Measurements from ENCODE around the gene DENND4A.

DENND4A gene

DNA sequence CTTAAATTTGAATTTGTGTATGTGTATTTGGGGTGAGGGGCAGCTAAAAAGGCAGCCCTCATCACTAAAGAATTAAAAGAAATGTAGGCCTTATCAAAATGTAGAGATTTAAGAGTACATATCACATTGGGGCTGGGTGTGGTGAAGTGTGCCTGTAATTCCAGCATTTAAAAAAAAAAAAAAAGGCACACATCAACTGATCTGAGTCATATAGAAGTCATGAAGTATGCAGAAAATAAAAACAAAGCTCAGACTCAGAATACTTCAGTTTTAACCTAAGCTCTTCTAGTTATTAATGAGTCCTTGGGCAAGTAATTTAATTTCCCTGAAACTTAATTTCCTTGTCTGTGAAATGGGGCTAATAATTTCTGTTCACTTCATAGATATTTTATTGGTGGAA lies 138.8 kb downstream of the DENND4A start:
- ChIA-PET POLR2A (interaction anchor here (1.6 kb wide), 1 partner anchor 13 kb away, joined by 3 read pairs; no protein-coding TSS in a partner anchor), CTCF (interaction anchor here (0.7 kb wide), 1 partner anchor 143 kb away, joined by 4 read pairs; no protein-coding TSS in a partner anchor)
- DNase-seq (ENCODE audit: extremely low spot score), result no peak
- TF ChIP-seq FOXA1 (IDR thresholded peaks at IDR 0.05), result no peak
- TF ChIP-seq ARNT (IDR thresholded peaks at IDR 0.05), result no peak
- no peak for TF ChIP-seq ZNF384 (IDR thresholded peaks at IDR 0.05)
- TF ChIP-seq HDGF (IDR thresholded peaks at IDR 0.05; ENCODE audit: borderline replicate concordance), result no peak
- TF ChIP-seq PKNOX1 (IDR thresholded peaks at IDR 0.05), result no peak
- TF ChIP-seq CTBP1 (IDR thresholded peaks at IDR 0.05; ENCODE audit: borderline replicate concordance), result no peak
- TF ChIP-seq LEF1 (IDR thresholded peaks at IDR 0.05; ENCODE audit: borderline replicate concordance), result no peak
- no peak for TF ChIP-seq SUZ12 (IDR thresholded peaks at IDR 0.05)
- no peak for TF ChIP-seq FOXK2 (IDR thresholded peaks at IDR 0.05)
- no peak for TF ChIP-seq SP1 (IDR thresholded peaks at IDR 0.05)

DNA sequence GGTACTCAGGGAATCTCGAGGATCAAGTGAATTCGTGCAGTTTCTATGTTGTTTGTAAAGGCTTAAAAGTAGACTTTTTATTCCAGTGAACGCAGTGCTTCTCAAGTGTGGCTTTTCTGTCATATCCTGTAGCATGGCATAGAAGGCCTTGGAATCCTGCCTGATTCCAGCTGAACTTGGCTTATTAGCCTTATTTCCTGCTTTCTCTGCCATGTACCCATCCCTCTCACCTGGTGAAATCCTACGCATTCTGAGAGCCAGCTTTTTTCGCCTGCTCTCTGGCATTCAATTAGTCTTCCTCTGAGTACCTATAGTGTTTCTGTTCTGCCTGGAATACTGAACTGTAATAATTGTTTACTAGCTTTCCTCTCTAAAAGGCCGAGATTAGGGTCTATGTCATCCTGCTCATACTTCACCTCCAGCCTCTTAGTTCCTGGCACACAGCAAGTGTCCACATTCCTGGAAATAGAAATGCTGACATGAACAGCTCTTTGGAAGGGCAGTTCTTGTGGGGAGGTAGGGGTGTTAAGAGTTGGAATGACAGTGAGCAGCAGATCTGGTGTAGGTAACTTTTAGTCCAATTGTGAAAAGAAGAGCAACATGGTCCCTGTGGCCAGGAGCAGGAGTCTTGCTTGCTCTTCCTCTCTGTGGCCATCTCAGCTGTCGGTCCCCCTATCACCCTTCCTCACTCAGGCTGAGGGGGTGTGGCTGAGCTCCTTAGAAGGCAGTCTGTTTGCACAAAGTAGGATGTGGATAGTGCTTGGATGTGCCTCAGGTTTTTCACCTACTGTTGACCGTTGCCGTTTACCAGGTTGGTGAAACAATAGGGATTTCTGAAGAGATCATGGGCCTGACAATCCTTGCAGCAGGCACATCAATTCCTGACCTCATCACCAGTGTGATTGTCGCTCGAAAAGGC lies 140.0 kb downstream of the DENND4A start:
- POLR2A ChIA-PET, result interaction anchor here (1.6 to 1.7 kb wide), 3 partner anchors 9 to 217 kb away, joined by 3 to 6 read pairs (median 4); partner anchors contain the start of gene RAB11A
- no peak for DNase-seq (ENCODE audit: extremely low spot score)
- CTCF ChIA-PET, result no interaction called here
- TF ChIP-seq FOXA1 (IDR thresholded peaks at IDR 0.05) (no peak), NFRKB (IDR thresholded peaks at IDR 0.05) (no peak), FOXK2 (IDR thresholded peaks at IDR 0.05) (no peak), BHLHE40 (IDR thresholded peaks at IDR 0.05; ENCODE audit: borderline replicate concordance) (no peak), SUZ12 (IDR thresholded peaks at IDR 0.05) (no peak), HDGF (IDR thresholded peaks at IDR 0.05; ENCODE audit: borderline replicate concordance) (no peak), FOXM1 (IDR thresholded peaks at IDR 0.05; ENCODE audit: borderline replicate concordance) (no peak), ZNF384 (IDR thresholded peaks at IDR 0.05) (no peak), ARNT (IDR thresholded peaks at IDR 0.05) (no peak)

- CTCF ChIA-PET, result no interaction called here
Observed at GRCh38 chr15:65651042-65651322, 141.1 kb downstream of the DENND4A start.

DNA sequence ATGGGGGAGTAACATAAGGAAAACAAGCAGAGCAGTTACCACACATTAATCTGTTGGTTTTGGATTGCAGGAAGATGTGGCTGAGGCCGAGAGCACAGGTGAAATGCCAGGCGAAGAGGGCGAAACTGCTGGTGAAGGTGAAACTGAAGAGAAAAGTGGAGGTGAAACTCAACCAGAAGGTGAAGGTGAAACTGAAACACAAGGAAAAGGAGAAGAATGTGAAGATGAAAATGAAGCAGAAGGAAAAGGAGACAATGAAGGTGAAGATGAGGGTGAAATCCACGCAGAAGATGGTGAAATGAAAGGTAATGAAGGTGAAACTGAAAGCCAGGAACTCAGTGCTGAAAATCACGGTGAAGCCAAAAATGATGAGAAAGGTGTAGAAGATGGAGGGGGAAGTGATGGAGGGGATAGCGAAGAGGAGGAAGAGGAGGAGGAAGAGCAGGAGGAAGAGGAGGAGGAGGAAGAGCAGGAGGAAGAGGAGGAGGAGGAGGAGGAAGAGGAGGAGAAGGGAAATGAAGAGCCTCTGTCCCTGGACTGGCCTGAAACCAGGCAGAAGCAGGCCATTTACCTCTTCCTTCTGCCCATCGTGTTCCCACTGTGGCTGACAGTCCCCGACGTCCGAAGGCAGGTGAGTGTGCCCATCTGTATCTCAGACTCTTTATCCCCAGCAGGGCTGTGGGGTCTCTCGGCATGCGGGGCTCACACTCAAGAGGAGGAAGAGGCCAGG lies 141.6 kb downstream of the DENND4A start:
- DNase-seq (ENCODE audit: extremely low spot score), result no peak
- POLR2A ChIA-PET, result interaction anchor here (1.7 kb wide), 1 partner anchor 8 kb away, joined by 4 read pairs; no protein-coding TSS in a partner anchor
- CTCF ChIA-PET, result interaction anchor here (0.7 kb wide), 1 partner anchor 327 kb away, joined by 3 read pairs; no protein-coding TSS in a partner anchor
- TF ChIP-seq FOXK2 (IDR thresholded peaks at IDR 0.05) (no peak), HDGF (IDR thresholded peaks at IDR 0.05; ENCODE audit: borderline replicate concordance) (no peak), SUZ12 (IDR thresholded peaks at IDR 0.05) (no peak), PKNOX1 (IDR thresholded peaks at IDR 0.05) (no peak), LEF1 (IDR thresholded peaks at IDR 0.05; ENCODE audit: borderline replicate concordance) (no peak), FOXM1 (IDR thresholded peaks at IDR 0.05; ENCODE audit: borderline replicate concordance) (no peak), NFRKB (IDR thresholded peaks at IDR 0.05) (no peak), TARDBP (IDR thresholded peaks at IDR 0.05) (no peak), ARNT (IDR thresholded peaks at IDR 0.05) (no peak), ELF4 (IDR thresholded peaks at IDR 0.05) (no peak)

More at GRCh38 chr15:65651042-65651322, 141.1 kb downstream of the DENND4A start:
- DNase-seq (ENCODE audit: extremely low spot score), result no peak
- TF ChIP-seq FOXM1 (IDR thresholded peaks at IDR 0.05; ENCODE audit: borderline replicate concordance) (no peak), FOXK2 (IDR thresholded peaks at IDR 0.05) (no peak), FOXA1 (IDR thresholded peaks at IDR 0.05) (no peak), TARDBP (IDR thresholded peaks at IDR 0.05) (no peak), CTBP1 (IDR thresholded peaks at IDR 0.05; ENCODE audit: borderline replicate concordance) (no peak), HDGF (IDR thresholded peaks at IDR 0.05; ENCODE audit: borderline replicate concordance) (no peak), L3MBTL2 (conservative IDR thresholded peaks at IDR 0.05) (no peak), ELF4 (IDR thresholded peaks at IDR 0.05) (no peak), SUZ12 (IDR thresholded peaks at IDR 0.05) (no peak)
- POLR2A ChIA-PET, result interaction anchor here (1.7 kb wide), 1 partner anchor 8 kb away, joined by 4 read pairs; no protein-coding TSS in a partner anchor

- ChIA-PET POLR2A (no interaction called here), CTCF (interaction anchor here (1.5 kb wide), 1 partner anchor 9 kb away, joined by 7 read pairs; no protein-coding TSS in a partner anchor)
- no peak for DNase-seq (ENCODE audit: extremely low spot score)
- TF ChIP-seq NFRKB (IDR thresholded peaks at IDR 0.05) (no peak), L3MBTL2 (conservative IDR thresholded peaks at IDR 0.05) (no peak), LEF1 (IDR thresholded peaks at IDR 0.05; ENCODE audit: borderline replicate concordance) (no peak), FOXM1 (IDR thresholded peaks at IDR 0.05; ENCODE audit: borderline replicate concordance) (no peak), BHLHE40 (IDR thresholded peaks at IDR 0.05; ENCODE audit: borderline replicate concordance) (no peak)
Observed at GRCh38 chr15:65646486-65646885, 145.6 kb downstream of the DENND4A start.

- ChIA-PET POLR2A (no interaction called here), CTCF (no interaction called here)
- no peak for DNase-seq (ENCODE audit: extremely low spot score)
- TF ChIP-seq FOXM1 (IDR thresholded peaks at IDR 0.05; ENCODE audit: borderline replicate concordance), result no peak
- TF ChIP-seq SUZ12 (IDR thresholded peaks at IDR 0.05), result no peak
- TF ChIP-seq FOXA1 (IDR thresholded peaks at IDR 0.05), result no peak
- no peak for TF ChIP-seq BHLHE40 (IDR thresholded peaks at IDR 0.05; ENCODE audit: borderline replicate concordance)
- no peak for TF ChIP-seq ARNT (IDR thresholded peaks at IDR 0.05)
- TF ChIP-seq NFRKB (IDR thresholded peaks at IDR 0.05), result no peak
- TF ChIP-seq FOXK2 (IDR thresholded peaks at IDR 0.05), result no peak
- TF ChIP-seq L3MBTL2 (conservative IDR thresholded peaks at IDR 0.05), result no peak
- no peak for TF ChIP-seq LEF1 (IDR thresholded peaks at IDR 0.05; ENCODE audit: borderline replicate concordance)
- TF ChIP-seq PKNOX1 (IDR thresholded peaks at IDR 0.05), result no peak
- no peak for TF ChIP-seq TARDBP (IDR thresholded peaks at IDR 0.05)
- TF ChIP-seq HDGF (IDR thresholded peaks at IDR 0.05; ENCODE audit: borderline replicate concordance), result no peak
- TF ChIP-seq SP1 (IDR thresholded peaks at IDR 0.05), result no peak
- TF ChIP-seq ELF4 (IDR thresholded peaks at IDR 0.05), result no peak
- TF ChIP-seq ZNF384 (IDR thresholded peaks at IDR 0.05), result no peak
- no peak for TF ChIP-seq CTBP1 (IDR thresholded peaks at IDR 0.05; ENCODE audit: borderline replicate concordance)
Observed at GRCh38 chr15:65645392-65645791, 146.7 kb downstream of the DENND4A start.
